HFF-Myc (cell line): Measurements from ENCODE around the gene TFF1.

ENCODE experiments used
- DNase-seq: peaks from one replicate; pipeline ENCODE4 v3.0.0-alpha.2; 2011; ENCODE audit warnings: low read depth; ENCODE audit errors: extremely low read depth
- H3K4me3 ChIP-seq: replicated peaks from 2 replicates; pipeline ENCODE4 v1.5.1; 2011; ENCODE audit warnings: low read depth, mild to moderate bottlenecking, control low read depth, low read length
- CTCF ChIP-seq: IDR thresholded peaks from 2 replicates; pipeline ENCODE4 v1.5.1; 2012; ENCODE audit warnings: mild to moderate bottlenecking, low read depth, low read length, control low read depth; ENCODE audit errors: missing control alignments

The TFF1 gene

GRCh38 chr21:42321845-42322244, 44.5 kb downstream of the TFF1 start:
- no peak overlapping the region for H3K4me3 ChIP-seq
- TF ChIP-seq CTCF: no peak
- DNase-seq: no peak

DNA sequence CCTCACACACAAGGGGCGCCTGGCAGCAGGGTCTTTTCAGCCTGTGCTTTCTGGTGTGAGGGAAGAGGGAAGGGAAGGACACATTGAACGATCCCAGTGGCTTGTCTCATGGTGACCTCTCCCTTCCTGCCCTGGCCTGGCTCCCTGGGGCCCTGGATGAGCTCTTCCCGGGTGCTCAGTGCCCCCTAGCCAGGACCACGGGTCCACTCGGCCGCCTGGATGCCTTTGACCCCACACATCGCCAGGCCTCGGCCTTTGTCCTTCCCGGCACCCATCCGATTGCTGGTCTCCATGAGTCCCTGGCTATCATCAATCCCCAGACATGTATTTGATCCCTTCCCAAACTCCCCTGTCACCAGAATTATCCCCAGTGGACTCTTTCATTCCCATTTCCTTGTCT, 45.1 kb downstream of the TFF1 start:
- TF ChIP-seq CTCF: no peak
- no peak overlapping the region for H3K4me3 ChIP-seq
- DNase-seq: no peak

- TF ChIP-seq CTCF: no peak
- no peak for DNase-seq
- no peak overlapping the region for H3K4me3 ChIP-seq
These were observed 45.5 kb downstream of the TFF1 start for GRCh38 chr21:42320791-42321190.

- no peak for DNase-seq
- no peak overlapping the region for H3K4me3 ChIP-seq
- TF ChIP-seq CTCF: no peak
These were observed 46.3 kb downstream of the TFF1 start for GRCh38 chr21:42319851-42320572.

DNA sequence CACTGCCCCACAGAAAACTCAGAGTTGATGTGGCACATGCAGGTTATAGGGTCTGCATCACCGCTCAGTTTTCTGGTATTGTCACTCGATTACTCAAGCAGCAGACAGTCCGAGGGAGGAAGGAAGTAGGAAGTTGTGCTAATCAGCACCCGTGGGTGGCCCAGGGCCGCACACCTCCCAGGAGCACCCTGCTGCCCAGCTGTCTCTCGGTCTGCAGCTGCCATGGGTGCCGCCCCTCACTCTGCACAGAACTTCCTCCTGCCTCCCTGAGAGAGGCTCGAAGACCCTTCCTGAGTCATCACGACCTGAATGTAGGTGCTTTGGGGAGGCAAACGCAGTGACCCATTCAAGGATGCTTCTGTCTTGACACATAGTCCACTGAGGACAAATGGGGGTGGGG, 47.0 kb downstream of the TFF1 start:
- no peak for TF ChIP-seq CTCF
- no peak overlapping the region for H3K4me3 ChIP-seq
- DNase-seq: no peak

DNA sequence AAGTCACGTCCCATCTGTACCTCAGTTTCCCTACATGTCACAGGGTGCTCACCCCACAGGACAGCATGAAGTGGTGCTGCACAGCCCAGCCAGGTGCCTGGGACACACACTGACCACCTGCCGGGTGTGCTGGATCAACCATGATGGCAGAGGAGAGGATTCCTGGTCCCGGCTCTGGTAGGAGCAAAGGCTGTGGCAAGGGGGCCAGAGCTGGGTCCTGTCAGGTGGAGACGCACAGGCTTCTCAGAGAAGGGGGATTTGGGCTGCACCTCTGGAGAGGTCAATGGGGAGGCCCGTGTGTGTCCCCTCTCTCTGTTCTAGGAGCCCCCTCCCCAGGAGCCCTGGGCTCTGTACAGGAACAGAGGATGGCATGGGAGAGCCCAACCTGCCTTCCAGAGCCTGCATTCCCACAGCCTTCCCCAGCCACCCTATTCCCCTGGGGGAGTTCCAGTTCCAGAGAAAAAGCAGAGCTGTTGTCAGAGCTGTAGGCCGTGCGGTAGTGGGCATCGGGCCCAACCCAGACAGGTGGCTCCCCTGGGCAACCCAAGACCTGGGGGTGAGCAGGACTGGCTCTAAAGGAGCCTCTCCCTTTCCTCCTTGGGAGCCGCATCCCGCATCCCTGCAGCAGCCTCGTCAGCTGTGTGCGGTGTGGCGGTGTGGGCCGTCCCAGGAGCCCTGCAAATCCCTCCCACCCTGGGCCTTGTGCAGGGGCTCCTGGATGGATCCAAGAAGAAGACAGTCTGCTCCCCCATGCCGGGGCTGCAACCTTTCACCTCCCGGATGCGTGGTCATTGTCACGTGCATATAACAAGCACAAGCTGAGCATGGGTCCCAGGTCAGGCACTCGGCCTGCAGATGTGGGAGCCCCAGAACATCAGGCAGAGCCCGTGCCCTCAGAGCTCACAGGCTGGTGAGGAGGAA, 48.2 kb downstream of the TFF1 start:
- TF ChIP-seq CTCF: no peak
- no peak overlapping the region for H3K4me3 ChIP-seq
- no peak for DNase-seq
